Activated naive CD8-positive, alpha-beta T cell treated with anti-CD3 and anti-CD28 coated beads, Interleukin-2, amount 50 U/mL, for 24 hours (primary cell): ENCODE measurements around the gene PRIM1.
"Not testable (repeated sequence)": the region's sequence is repeated elsewhere in the genome, so short reads cannot be mapped to it uniquely, and the experiment has no call there.

Source experiments
- ATAC-seq: fragments of 150-1000 bp; cut with Tn5 transposase; one replicate; pipeline ENCODE4 v1.10.0; 2021
- DNase-seq: peaks from one replicate; pipeline ENCODE4 v3.0.0; 2021
- H3K27ac Mint-ChIP-seq: one replicate; pipeline ENCODE4 v1.8.0; 2021; ENCODE audit warnings: mild to moderate bottlenecking, mixed read lengths
- H3K27me3 Mint-ChIP-seq: one replicate; pipeline ENCODE4 v1.8.0; 2021; ENCODE audit warnings: mixed read lengths
- H3K36me3 Mint-ChIP-seq: one replicate; pipeline ENCODE4 v1.8.0; 2021; ENCODE audit warnings: low read depth, mixed read lengths
- H3K4me1 Mint-ChIP-seq: one replicate; pipeline ENCODE4 v1.8.0; 2021; ENCODE audit warnings: mixed read lengths
- H3K4me3 Mint-ChIP-seq: one replicate; pipeline ENCODE4 v1.8.0; 2021; ENCODE audit warnings: mild to moderate bottlenecking, moderate library complexity, mixed read lengths
- H3K9me3 Mint-ChIP-seq: one replicate; pipeline ENCODE4 v1.8.0; 2021; ENCODE audit warnings: mixed read lengths

PRIM1 gene

GRCh38 chr12:56728139-56728861 is 23.8 kb downstream of the PRIM1 start:
- Mint-ChIP-seq H3K4me3 (no peak overlapping the region), H3K27ac (no peak overlapping the region), H3K27me3 (no peaks in the 10 kb centered on the region), H3K36me3 (peaks cover 51% of the 10 kb centered on the region), H3K9me3 (no peaks in the 10 kb centered on the region), H3K4me1 (peaks cover 15% of the 10 kb centered on the region)
- no peak for DNase-seq
- no peak for ATAC-seq

GRCh38 chr12:56726196-56726675 is 25.9 kb downstream of the PRIM1 start:
- Mint-ChIP-seq H3K27ac (peak overlapping the region; percentile 99), H3K36me3 (peaks cover 63% of the 10 kb centered on the region), H3K4me3 (peak overlapping the region; percentile 98), H3K4me1 (peaks cover 36% of the 10 kb centered on the region)
- H3K9me3 Mint-ChIP-seq, H3K27me3 Mint-ChIP-seq, ATAC-seq, DNase-seq: not testable (repeated sequence)

- ATAC-seq = no peak
- peak overlapping the region; percentile 99 for H3K27ac Mint-ChIP-seq
- peak overlapping the region; percentile 98 for H3K4me3 Mint-ChIP-seq
- H3K4me1 Mint-ChIP-seq = peaks cover 41% of the 10 kb centered on the region
- peaks cover 64% of the 10 kb centered on the region for H3K36me3 Mint-ChIP-seq
- no peak for DNase-seq
- no peaks in the 10 kb centered on the region for H3K9me3 Mint-ChIP-seq
- no peaks in the 10 kb centered on the region for H3K27me3 Mint-ChIP-seq
These were observed 26.4 kb downstream of the PRIM1 start for GRCh38 chr12:56725723-56726102.

- no peaks in the 10 kb centered on the region for H3K9me3 Mint-ChIP-seq
- H3K4me1 Mint-ChIP-seq = peaks cover 47% of the 10 kb centered on the region
- H3K27me3 Mint-ChIP-seq = no peaks in the 10 kb centered on the region
- H3K27ac Mint-ChIP-seq = peak within 1 kb of the TSS; percentile 99
- DNase-seq (peak; percentile 98), ATAC-seq (peak; percentile 98)
- peak within 1 kb of the TSS; percentile 98 for H3K4me3 Mint-ChIP-seq
- H3K36me3 Mint-ChIP-seq = peaks cover 69% of the 10 kb centered on the region
These were observed 27.0 kb downstream of the PRIM1 start, which contains the start of gene NACA for GRCh38 chr12:56724972-56725722. Gene NACA (minus strand): TSS chr12:56725299. CDS start chr12:56724521, 778 bp downstream.

- H3K27me3 Mint-ChIP-seq = no peaks in the 10 kb centered on the region
- H3K4me1 Mint-ChIP-seq = peaks cover 52% of the 10 kb centered on the region
- no peaks in the 10 kb centered on the region for H3K9me3 Mint-ChIP-seq
- ATAC-seq (no peak), DNase-seq (no peak)
- peak overlapping the region; percentile 98 for H3K4me3 Mint-ChIP-seq
- H3K36me3 Mint-ChIP-seq = peaks cover 71% of the 10 kb centered on the region
- peak overlapping the region; percentile 99 for H3K27ac Mint-ChIP-seq
These were observed 27.5 kb downstream of the PRIM1 start for GRCh38 chr12:56724701-56724971.

GRCh38 chr12:56723889-56724700 is 28.0 kb downstream of the PRIM1 start:
- no peak for DNase-seq

GRCh38 chr12:56723352-56723751 is 28.8 kb downstream of the PRIM1 start:
- ATAC-seq (no peak), DNase-seq (no peak)
- H3K9me3 Mint-ChIP-seq = no peaks in the 10 kb centered on the region
- H3K4me1 Mint-ChIP-seq = peaks cover 63% of the 10 kb centered on the region
- H3K36me3 Mint-ChIP-seq = peaks cover 78% of the 10 kb centered on the region
- H3K27me3 Mint-ChIP-seq = no peaks in the 10 kb centered on the region
- H3K4me3 Mint-ChIP-seq = peak overlapping the region; percentile 98
- H3K27ac Mint-ChIP-seq = peak overlapping the region; percentile 99

More at GRCh38 chr12:56723889-56724700, 28.0 kb downstream of the PRIM1 start:
- Mint-ChIP-seq H3K9me3 (no peaks in the 10 kb centered on the region), H3K27me3 (no peaks in the 10 kb centered on the region), H3K27ac (peak overlapping the region; percentile 99), H3K4me3 (peak overlapping the region; percentile 98), H3K4me1 (peaks cover 57% of the 10 kb centered on the region), H3K36me3 (peaks cover 73% of the 10 kb centered on the region)
- no peak for ATAC-seq

- peaks cover 76% of the 10 kb centered on the region for H3K36me3 Mint-ChIP-seq
- H3K4me3 Mint-ChIP-seq = peak overlapping the region; percentile 98
- H3K9me3 Mint-ChIP-seq = no peaks in the 10 kb centered on the region
- peak overlapping the region; percentile 99 for H3K27ac Mint-ChIP-seq
- ATAC-seq = no peak
- H3K27me3 Mint-ChIP-seq = no peaks in the 10 kb centered on the region
- DNase-seq = no peak
- H3K4me1 Mint-ChIP-seq = peaks cover 63% of the 10 kb centered on the region
These were observed 29.3 kb downstream of the PRIM1 start for GRCh38 chr12:56722832-56723231.

- Mint-ChIP-seq H3K4me1 (peaks cover 68% of the 10 kb centered on the region), H3K36me3 (peaks cover 74% of the 10 kb centered on the region), H3K9me3 (no peaks in the 10 kb centered on the region), H3K27ac (peak overlapping the region; percentile 99), H3K4me3 (peak overlapping the region; percentile 98), H3K27me3 (no peaks in the 10 kb centered on the region)
- no peak for ATAC-seq
- DNase-seq = no peak
These were observed 30.4 kb downstream of the PRIM1 start for GRCh38 chr12:56721721-56722120.

- no peak for ATAC-seq
- no peak for DNase-seq
- peaks cover 71% of the 10 kb centered on the region for H3K4me1 Mint-ChIP-seq
- H3K27ac Mint-ChIP-seq = peak overlapping the region; percentile 99
- H3K27me3 Mint-ChIP-seq = no peaks in the 10 kb centered on the region
- peaks cover 76% of the 10 kb centered on the region for H3K36me3 Mint-ChIP-seq
- no peaks in the 10 kb centered on the region for H3K9me3 Mint-ChIP-seq
- peak overlapping the region; percentile 98 for H3K4me3 Mint-ChIP-seq
These were observed 30.9 kb downstream of the PRIM1 start for GRCh38 chr12:56721216-56721615.

- DNase-seq (no peak), ATAC-seq (no peak)
- Mint-ChIP-seq H3K4me3 (peak overlapping the region; percentile 98), H3K9me3 (no peaks in the 10 kb centered on the region), H3K4me1 (peaks cover 72% of the 10 kb centered on the region), H3K27me3 (no peaks in the 10 kb centered on the region), H3K27ac (peak overlapping the region; percentile 99), H3K36me3 (peaks cover 77% of the 10 kb centered on the region)
These were observed 31.4 kb downstream of the PRIM1 start for GRCh38 chr12:56720731-56721151.

- Mint-ChIP-seq H3K9me3 (no peaks in the 10 kb centered on the region), H3K36me3 (peaks cover 80% of the 10 kb centered on the region), H3K27ac (peak overlapping the region; percentile 99), H3K4me3 (peak overlapping the region; percentile 7), H3K27me3 (no peaks in the 10 kb centered on the region), H3K4me1 (peaks cover 75% of the 10 kb centered on the region)
- ATAC-seq = no peak
- no peak for DNase-seq
These were observed 33.1 kb downstream of the PRIM1 start for GRCh38 chr12:56719056-56719455.

GRCh38 chr12:56718636-56719035 is 33.5 kb downstream of the PRIM1 start:
- ATAC-seq = no peak
- Mint-ChIP-seq H3K27me3 (no peaks in the 10 kb centered on the region), H3K27ac (peak overlapping the region; percentile 99), H3K9me3 (no peaks in the 10 kb centered on the region), H3K4me3 (peak overlapping the region; percentile 7), H3K36me3 (peaks cover 80% of the 10 kb centered on the region), H3K4me1 (peaks cover 73% of the 10 kb centered on the region)
- no peak for DNase-seq

GRCh38 chr12:56718149-56718548 is 34.0 kb downstream of the PRIM1 start:
- no peaks in the 10 kb centered on the region for H3K9me3 Mint-ChIP-seq
- DNase-seq (no peak), ATAC-seq (no peak)
- H3K4me1 Mint-ChIP-seq = peaks cover 68% of the 10 kb centered on the region
- H3K36me3 Mint-ChIP-seq = peaks cover 80% of the 10 kb centered on the region
- H3K27me3 Mint-ChIP-seq = no peaks in the 10 kb centered on the region
- H3K4me3 Mint-ChIP-seq = no peak overlapping the region
- no peak overlapping the region for H3K27ac Mint-ChIP-seq
